ENCODE data around the gene SYCP2.
A peak's percentile ranks its signal among the peaks of the same experiment; 100 is the strongest.
"Not testable (repeated sequence)": the region's sequence is repeated elsewhere in the genome, so short reads cannot be mapped to it uniquely, and the experiment has no call there.

Gene SYCP2, protein sequence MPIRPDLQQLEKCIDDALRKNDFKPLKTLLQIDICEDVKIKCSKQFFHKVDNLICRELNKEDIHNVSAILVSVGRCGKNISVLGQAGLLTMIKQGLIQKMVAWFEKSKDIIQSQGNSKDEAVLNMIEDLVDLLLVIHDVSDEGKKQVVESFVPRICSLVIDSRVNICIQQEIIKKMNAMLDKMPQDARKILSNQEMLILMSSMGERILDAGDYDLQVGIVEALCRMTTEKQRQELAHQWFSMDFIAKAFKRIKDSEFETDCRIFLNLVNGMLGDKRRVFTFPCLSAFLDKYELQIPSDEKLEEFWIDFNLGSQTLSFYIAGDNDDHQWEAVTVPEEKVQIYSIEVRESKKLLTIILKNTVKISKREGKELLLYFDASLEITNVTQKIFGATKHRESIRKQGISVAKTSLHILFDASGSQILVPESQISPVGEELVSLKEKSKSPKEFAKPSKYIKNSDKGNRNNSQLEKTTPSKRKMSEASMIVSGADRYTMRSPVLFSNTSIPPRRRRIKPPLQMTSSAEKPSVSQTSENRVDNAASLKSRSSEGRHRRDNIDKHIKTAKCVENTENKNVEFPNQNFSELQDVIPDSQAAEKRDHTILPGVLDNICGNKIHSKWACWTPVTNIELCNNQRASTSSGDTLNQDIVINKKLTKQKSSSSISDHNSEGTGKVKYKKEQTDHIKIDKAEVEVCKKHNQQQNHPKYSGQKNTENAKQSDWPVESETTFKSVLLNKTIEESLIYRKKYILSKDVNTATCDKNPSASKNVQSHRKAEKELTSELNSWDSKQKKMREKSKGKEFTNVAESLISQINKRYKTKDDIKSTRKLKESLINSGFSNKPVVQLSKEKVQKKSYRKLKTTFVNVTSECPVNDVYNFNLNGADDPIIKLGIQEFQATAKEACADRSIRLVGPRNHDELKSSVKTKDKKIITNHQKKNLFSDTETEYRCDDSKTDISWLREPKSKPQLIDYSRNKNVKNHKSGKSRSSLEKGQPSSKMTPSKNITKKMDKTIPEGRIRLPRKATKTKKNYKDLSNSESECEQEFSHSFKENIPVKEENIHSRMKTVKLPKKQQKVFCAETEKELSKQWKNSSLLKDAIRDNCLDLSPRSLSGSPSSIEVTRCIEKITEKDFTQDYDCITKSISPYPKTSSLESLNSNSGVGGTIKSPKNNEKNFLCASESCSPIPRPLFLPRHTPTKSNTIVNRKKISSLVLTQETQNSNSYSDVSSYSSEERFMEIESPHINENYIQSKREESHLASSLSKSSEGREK (N-terminal part only)
- long read RNA-seq, donor 1: 0 reads
- long read RNA-seq, donor 2: 0 reads
- long read RNA-seq, donor 3: 0 reads
- long read RNA-seq, donor 4, partial matches to known transcripts: 9 of 9 reads
- long read RNA-seq, donor 4, other reads (novel, unspliced or antisense): 0 of 9 reads
- long read RNA-seq, donor 5, partial matches to known transcripts: 0 of 1 reads
- long read RNA-seq, donor 5, other reads (novel, unspliced or antisense): 0 of 1 reads
- long read RNA-seq, donor 6: 0 reads
- long read RNA-seq, donor 7: 0 reads
- long read RNA-seq, donor 8: 0 reads

DNA sequence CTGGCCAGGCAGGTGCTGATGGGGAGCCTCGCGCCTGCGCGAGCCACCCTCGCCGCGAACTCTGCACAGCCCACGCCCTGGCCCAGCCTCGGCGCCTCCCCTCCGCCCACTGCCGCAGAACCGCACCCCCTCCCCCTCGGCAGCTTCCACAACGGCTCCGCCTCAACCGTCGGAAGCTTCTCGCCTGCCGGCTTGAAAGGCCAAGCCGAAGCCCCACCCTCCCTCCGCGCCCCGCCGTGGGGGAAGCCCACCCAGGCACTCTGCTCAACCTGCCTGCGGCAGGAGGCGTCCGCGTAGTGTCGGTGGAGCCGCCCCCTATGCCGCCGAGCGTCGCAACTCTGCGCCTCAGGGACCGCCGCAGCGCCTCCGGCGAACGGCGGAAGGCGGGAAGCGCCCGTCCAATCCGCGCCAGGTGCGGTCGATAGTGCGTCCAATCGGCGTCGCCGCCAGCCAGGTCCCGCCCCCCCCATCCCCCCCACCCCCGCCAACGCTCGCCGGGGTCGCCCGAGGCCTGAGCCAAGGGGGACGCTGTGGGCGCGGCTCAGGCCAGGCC lies at the start of gene SYCP2:
Gene SYCP2 (minus strand): TSS at position 342 of the 553 bp plus-strand sequence. CDS start 11,224 bp downstream, outside the sequence.
- DNase-seq: peak; percentile 39

DNA sequence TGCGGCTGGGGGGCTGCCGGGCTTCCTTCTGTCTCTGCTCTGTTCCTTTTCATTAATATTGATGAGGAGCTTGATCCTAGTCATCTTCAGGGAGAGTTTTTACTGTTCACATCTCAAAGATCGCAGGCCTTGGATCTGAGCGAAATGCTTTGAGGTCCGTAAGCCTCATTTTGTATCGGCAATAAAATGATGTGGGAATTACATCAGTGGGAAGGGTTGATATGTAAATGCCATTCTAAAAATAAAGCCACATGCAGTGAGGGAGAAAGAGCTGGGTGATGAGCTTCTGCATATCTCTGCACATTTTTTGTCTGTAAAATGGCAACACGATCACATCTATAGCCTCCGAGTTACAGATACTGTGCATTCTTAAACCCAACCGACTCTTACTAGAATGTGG lies 49.6 kb upstream of the SYCP2 start:
- no peak for DNase-seq

DNA sequence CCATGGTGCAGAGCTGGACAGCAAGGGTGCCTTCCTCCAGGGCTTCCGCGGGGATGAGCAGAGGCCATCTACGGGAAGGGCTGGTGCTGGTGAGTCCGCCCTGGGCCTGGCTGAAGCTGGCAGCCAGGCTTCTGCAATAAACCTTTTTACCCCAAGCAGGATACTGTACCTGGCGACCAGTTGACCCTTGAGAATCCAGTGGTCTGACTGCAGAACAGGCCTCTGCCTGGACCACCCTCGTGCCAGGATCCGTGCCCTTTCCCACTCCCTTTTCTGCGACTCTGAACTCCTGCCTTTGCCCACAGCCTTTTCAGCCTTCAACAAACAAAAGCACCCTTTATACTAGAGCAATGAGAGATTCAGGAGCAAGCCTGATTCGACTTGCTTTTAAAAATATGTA lies 43.6 kb upstream of the SYCP2 start:
- no peak for DNase-seq

DNA sequence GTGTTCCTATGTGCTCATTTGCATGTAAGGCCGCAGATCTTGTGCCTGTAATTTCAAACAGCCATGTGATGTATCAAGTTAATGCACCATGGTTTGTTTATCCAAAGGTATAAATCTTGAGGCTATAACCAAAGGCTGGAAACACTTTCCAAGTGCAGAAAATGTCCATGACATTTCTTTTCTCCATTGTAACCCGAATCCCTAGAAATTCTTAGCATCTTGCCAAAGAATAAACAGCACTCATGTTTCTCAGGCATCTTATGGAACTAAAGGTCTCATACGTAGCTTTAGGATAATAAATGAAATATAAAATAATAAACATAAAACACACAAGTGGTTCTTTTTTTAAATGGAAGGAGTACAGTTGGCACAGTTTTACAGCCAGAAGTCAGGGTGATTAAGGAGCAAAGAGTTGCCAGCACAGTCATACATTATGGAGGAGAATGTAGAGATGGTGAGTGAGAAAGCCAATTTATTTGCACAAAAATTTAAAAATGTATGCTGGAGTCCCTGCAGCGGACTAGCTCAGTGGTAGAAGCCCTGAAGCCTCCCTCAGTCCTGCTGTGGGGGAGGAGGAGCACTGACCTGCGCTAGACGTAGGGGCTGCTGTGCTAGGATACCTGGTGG lies 42.8 kb upstream of the SYCP2 start:
- DNase-seq: peak; percentile 28

DNA sequence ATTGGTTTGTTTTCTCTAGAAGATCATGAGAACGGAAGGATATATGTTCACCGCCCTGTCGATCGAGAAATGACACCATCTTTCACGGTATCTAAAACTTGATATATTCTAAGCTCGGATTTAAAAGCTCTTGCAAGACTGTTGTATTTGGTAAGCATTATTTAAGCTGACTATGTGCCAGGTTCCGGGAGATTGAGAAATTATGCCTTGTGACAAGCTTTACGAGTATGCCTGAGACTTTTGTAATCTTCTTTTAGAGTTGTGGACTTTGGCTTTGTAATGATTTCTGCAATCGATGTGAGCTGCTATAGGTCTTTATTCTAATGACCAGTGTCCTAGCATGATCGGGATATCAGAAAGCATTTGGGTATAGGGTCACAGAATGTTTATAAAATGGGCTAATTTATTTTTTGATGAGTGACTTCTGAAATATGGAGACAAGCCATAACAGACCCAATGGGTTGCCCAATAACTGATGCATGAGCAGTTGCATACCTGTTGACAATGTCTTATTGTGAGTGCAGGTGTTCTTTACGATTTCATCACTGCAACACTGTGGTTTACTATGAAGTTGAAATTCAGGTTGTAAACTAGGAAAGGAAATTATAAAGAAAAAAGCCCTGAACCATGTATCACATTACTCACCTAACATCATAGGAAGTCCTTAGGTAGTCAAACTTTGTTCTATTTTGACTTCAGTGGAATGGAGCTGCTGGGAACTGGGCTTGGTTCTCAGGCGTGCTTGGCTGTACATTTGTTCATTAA lies 38.8 kb upstream of the SYCP2 start:
- DNase-seq: no peak

DNA sequence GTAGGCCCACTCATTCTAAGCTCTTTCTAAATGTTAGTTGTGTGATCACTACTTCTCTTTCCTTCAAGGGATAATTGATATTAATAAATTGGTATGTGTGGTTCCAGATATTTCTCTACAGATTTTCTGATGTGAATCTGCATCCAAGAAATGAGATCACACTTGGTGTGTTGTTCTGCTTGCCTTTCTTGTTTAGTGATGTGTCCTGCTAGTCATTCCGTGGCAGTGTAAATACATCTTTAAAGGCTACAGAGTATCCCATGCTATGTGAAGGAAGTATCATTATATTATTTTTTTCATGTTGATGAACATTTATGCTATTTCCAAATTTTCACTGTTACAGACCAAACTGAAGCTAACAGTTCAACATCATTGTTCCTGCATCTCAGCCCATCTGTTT lies 38.0 kb upstream of the SYCP2 start:
- no peak for DNase-seq

DNA sequence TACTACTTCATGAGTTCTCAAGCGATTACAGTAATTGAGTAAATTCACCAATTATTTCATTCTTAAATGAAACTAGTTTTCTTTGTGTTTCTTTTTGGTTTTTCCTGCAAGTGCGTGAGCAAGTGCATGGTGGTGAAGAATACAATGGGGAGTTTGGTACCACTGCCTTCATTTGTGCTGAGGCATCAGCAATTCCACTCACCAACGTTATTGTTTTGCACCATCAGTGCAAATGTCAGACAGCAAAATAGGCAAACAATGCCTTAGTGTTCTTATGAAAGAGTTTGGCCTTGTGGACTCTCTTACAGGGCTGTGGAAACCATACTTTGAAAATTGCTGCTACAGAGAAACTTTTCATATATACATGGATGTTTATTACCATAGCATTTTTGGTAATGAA lies 33.0 kb upstream of the SYCP2 start:
- no peak for DNase-seq

DNA sequence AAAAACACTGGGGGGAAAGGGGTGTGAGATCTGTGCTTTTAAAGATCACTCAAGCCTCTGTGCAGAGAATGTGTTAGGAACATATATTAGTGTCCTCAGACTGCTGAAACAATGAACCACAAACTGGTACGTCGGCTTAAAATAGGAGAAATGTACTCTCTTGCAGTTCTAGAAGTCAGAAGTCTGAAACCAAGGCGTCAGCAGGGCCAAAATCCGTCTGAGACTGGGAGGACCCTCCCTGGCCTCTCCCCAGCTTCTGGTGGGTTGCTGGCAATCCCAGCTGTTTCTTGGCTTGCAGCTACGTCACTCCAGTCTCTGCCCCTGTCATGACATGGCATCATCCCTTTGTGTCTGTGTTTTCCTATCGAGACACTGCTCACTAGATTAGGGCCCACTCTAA lies 28.7 kb upstream of the SYCP2 start:
- DNase-seq: no peak

DNA sequence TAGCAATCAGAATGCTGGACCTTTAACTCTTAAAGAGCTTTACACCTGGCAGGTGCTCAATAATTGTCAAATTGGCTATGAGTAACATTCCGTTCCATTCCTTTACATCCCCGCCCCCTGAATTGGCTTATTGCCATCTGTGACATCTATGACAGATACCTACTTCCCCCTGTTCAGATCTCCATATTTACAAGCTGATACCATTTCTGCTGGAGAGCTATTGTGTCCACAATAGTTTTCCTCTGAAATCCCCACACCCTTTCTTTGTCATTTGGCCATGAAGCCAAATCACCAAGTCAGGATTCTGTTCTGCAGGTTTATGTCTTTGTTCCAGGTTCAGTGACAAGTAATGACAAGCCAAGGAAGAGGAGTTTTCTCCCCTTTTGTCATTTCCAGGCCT lies 28.0 kb upstream of the SYCP2 start:
- DNase-seq: no peak

DNA sequence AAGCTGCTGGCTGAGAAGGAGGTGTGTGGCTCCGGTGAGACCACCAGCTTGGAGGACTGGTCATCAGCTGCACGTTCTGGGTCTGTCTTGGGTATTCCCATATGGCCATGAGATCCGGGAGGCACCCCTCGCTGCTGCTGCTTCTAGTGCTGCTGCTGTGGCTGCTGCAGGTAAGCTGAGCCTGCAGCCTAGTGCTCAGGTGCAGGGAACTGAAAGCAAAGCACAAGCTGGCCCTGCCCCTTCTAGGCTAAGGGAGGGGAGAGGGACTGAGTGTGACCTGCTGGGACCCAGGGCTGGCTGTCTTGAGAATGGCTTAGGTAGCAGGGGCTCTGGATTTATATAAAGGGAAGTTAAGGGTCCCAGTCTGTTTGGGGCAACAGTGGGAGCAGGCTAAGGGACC lies 25.2 kb upstream of the SYCP2 start:
- DNase-seq: no peak

DNA sequence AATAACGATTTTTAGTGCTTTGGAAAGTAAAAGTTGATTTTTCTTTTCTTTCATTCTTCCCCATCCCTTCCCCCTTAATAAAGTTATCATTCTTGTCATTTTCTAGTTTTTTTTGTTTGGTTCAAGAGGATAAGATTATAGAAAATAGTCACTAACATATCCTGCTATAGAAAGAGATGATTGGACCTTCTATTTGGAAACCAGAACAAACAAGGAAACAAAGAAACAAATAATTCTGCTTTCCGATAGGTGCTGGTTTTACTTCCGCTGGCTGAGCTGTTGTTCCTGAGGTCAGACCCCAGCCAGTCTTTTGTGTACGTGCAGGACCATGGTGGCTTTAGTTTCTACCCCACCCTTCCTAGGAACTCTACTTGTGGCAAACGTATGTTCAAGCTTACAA lies 24.7 kb upstream of the SYCP2 start, which contains the start of gene CDH26:
Gene CDH26 (plus strand): TSS at position 301 of the 400 bp plus-strand sequence. CDS start 304 bp downstream, outside the sequence.
- no peak for DNase-seq

DNA sequence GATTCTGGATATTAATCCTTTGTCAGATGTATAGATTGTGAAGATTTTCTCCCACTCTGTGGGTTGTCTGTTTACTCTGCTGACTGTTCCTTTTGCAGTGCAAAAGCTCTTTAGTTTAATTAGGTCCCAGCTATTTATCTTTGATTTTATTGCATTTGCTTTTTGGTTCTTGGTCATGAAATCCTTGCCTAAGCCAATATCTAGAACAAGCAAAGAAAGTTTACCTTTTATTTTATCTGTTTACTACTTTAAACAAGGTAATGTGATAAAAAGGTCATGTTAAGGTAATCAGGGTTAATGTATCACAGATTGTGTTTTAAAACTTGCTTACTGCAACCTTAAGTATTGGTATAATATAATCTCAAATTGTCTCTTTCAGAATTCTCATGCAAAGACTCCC lies 24.1 kb upstream of the SYCP2 start:
- not testable (repeated sequence) for DNase-seq

DNA sequence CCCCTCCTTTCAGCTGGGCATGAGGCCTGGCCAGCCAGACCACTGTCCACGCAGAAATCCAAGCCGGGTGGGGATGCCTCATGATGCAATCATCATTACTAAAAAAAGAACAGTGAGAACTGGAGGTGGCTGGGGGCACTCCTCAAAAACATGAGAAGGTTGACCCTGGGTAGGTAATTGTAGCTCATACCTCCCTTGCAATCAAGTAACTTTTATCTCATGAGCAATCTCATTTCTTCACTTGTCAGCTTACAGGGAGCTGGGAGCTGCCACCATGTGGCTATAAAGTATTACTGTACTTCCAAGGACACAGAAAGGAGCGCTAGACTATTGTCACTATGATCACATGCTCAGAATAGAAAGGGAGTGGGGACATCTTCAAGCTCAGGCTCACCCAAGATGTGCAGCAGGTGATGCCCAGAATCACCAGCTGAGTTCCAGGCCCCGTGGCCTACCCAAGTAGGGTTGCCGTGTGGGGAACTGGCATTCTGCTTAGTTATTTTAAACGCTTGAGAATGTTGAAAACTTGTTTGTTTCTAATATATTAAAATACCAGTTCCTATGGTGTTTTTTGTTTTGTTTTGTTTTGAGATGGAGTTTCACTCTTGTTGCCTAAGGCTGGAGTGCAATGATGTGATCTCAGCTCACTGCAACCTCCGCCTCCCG lies 21.8 kb upstream of the SYCP2 start:
- DNase-seq: no peak

DNA sequence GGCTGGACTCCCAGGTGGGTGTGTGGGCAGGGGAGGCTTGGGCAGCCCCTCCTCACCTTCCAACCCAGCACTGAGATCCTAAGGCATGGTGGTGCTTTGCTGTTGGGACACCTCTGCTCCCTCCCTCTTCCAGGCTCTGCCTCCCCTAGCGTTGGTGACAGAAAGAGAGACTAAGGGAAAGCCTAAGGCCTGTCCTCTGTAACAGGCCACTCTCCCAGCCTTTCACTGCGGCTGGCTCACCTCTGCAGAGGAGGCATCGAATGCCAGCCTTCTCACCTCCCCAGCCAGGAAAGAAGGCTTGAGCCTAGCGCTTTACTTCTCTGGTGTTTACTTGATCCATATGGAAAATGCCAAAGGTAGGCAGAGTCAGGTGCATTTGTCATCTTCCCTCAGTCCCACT lies 21.3 kb upstream of the SYCP2 start:
- no peak for DNase-seq

DNA sequence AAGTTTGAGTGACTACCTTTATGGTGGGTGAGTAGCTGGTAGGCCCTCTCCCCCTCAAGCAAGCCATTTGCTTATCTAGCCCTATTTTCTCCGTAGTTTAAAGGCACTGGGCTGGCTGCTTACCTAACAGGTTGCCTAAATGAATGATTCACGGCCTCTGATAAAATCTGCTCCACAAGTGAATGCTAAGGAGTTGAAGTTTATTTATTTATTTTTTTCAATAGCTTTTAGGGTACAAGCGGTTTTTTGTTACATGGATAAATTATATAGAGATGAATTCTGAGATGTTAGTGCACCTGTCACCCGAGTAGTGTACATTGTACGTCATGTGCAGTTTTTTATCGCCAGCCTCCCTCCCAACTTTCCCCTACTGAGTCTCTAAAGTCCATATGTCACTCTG lies 16.5 kb upstream of the SYCP2 start:
- DNase-seq: no peak

DNA sequence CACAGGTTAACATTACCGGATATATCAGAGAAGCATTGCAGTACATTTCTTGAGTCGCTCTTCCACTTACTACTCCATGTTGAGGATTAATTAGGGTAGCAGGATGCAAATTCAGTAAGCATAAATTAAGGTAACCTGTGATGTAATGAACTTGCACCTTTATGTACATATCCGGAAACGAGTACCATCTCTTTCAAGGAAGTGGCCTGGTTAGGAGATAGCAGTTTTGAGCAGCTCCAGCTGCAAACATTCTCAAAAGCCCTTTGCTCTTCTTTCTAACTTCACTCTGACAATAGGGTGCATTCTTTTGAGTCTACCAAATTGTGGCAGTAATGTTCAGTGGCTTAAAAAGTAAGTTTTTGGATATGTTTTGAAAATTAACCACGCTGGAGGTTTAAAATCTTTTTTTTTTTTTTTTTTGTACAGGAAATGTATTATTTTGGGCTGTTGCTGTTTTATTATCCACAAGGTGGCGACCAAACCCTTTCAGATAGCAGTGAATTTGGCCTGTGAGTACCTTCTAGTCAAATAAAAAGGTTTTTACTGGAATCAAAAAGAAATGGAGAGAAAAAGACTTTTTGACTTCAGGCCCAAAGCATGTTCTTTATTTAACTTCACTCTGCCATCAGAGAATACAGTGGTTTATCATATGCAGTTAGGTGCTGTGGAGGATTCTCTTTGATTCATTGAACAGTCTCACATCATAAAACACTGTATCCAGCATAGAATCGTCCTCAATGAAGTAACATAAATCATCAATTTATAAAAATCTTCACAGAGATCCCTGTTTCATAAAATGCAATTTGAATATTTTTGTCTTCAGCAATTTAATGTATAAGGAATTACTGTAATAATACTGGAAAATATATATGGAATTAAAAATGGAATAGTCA lies 15.6 kb upstream of the SYCP2 start:
- no peak for DNase-seq

DNA sequence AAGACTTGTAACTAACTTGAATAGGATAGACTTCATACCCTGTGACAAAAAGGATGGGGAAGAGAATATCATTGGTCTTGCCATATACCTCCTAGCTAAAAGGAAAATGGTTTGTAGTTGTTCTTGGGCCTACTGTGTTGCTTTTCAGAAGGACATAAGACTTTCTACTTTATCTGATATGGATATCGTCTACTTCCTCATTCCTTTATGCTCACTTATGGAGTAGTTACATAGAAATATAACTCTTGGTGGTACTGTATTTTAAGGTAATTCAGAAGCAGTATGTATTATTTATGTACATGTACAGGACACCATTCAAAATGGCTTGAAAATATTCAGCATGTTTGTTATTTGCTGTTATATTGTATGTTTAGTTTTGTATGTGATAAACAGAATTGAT lies 14.8 kb upstream of the SYCP2 start:
- no peak for DNase-seq

DNA sequence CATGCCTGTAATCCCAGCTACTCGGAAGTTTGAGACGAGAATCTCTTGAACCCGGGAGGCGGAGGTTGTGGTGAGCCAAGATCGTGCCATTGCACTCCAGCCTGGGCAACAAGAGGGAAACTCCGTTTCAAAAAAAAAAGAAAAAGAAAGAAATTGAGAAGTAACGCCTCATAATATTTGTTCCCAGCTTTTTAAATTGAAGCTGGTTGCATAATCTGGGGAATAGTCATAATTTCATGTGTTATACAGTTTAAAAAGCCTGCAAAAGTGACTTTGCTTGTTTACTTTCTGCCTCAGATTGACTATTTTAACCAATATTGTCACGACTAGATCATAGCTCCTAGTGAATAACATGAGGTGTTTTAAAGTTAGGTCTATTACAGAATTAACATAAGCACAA lies 13.9 kb upstream of the SYCP2 start:
- no peak for DNase-seq

DNA sequence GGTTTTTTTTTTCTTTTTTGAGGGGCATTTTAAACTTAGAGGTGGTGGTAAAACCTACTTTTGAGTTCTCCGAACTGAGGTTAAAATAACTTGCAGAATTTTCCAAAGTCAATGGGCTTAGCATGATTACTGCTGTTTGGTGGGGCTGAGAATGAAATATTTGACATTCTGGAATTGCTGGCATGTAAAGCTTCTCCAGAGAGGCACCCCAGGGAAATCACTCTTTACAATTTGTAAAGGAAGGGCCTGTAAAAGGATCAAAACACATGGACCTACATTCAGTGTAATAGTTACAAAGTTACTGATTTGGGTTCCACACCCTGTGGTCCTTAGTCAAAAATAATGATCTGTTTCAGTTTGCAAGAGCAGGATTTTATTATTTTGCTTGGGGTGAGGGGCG lies 12.3 kb upstream of the SYCP2 start:
- no peak for DNase-seq
